HG02588 (cell line): Measurements from ENCODE around the gene MOB3A.
"Not testable (repeated sequence)": the region's sequence is repeated elsewhere in the genome, so short reads cannot be mapped to it uniquely, and the experiment has no call there.

Experiments
- ATAC-seq: cut with Tn5 transposase; IDR thresholded peaks from one replicate; pipeline ENCODE4 v1.9.1; 2021; ENCODE audit warnings: mild to moderate bottlenecking, moderate library complexity; ENCODE audit not compliant: unreplicated experiment

MOB3A gene

GRCh38 chr19:2035590-2035991 is 60.5 kb downstream of the MOB3A start:
- no peak for ATAC-seq

- ATAC-seq = no peak
These were observed 61.2 kb downstream of the MOB3A start for GRCh38 chr19:2034729-2035589.

DNA sequence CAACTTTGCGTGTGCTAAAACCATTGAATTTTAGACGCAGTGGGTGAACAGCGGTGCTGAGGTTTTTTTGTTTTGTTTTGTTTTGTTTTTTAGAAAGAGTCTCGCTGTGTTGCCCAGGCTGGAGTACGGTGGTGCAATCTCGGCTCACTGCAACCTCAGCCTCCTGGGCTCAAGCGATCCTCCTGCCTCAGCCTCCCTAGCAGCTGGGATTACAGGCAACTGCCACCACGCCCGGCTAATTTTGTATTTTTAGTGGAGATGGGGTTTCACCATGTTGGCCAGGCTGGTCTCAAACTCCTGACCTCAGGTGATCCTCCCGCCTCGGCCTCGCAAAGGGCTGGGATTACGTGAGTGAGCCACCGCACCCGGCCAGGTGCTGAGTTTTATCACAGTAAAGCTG is 61.9 kb downstream of the MOB3A start:
- not testable (repeated sequence) for ATAC-seq

DNA sequence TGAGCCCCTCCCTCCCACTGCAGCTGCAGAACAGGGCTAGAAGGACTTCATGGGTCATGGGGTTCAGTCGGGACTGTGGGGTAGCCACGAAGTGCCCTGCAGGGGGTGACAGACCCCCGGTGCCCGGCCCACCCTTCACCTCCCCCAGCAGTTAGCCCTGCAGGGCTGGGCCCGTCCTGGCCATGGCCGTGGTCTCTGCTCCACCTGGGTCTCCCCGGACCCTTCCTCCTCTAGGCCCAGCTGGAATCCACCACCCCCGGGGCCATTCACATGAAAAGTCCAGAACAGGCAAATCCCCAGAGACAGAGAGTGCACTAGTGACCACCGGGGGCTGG is 62.3 kb downstream of the MOB3A start:
- ATAC-seq = no peak

DNA sequence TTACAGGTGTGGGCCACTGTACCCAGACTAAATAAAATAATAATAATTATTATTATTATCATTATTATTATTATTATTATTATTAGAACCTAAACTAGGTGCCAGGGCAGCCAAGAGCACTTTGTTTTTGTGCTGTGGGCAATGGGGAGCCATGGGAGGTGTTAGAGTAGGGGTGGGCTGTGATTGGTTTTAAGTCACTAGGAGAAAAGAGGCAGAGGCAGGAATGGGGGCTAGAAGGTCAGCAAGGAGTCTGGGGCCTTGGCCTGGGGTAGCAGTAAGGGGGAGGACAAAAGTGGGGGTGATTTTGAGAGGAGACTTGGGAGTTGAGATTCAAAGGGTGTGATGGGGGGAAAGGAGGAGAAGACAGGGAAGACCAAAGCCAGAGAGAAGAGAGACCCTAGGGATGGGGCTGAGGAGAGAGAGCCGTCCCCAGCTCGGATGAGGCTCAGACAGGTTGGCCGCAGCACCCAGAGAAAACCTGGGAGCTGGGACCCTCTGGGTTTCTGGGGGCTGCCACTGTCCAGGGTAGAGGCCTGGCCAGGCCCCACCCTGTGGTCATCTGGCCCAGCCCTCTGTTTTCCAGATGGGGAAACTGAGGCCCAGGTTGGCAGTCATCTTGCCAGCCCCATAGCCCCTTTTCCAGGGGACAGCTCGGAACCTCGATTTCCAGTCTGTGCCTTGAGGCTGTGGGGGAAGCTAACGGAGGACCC is 62.9 kb downstream of the MOB3A start:
- no peak for ATAC-seq

- ATAC-seq = no peak
These were observed 63.7 kb downstream of the MOB3A start for GRCh38 chr19:2032296-2032941.

- no peak for ATAC-seq
These were observed 68.8 kb downstream of the MOB3A start for GRCh38 chr19:2027361-2027760.

DNA sequence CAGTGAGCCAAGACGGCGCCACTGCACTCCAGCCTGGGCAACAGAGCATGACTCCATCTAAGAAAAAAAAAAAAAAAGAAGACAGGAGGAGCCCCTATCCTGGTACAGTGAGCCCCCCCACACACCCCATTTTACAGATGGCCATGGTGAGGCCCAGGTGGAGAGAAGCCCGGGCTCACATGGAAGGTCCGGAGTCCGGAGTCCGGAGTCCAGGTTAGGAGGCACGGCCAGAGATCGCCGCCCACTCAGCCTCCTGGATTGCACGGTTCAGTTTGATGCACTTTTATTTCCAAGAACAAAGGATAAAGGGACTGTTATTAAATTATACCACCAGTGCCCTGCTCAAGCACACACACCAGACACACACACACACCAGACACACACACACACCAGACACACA is 69.4 kb downstream of the MOB3A start:
- ATAC-seq = no peak

DNA sequence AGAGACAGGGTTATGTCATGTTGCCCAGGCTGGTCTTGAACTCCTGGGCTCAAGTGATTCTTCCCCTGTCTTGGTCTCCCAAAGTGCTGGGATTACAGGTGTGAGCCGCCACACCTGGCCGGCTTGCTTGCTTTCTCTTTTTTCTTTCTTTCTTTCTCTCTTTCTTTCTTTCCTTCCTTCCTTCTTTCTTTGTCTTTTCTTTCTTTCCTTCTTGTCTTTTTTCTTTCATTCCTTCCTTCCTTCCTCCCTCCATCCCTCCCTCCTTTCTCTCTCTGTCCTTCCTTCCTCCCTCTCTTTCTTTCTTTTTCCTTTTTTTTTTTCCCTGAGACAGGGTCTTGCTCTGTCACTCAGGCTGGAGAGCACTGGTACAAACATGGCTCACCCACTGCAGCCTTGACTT is 73.8 kb downstream of the MOB3A start:
- ATAC-seq = no peak

GRCh38 chr19:2021453-2022140 is 74.5 kb downstream of the MOB3A start:
- no peak for ATAC-seq
